ENCODE results near the gene MITF.

The MITF gene

DNA sequence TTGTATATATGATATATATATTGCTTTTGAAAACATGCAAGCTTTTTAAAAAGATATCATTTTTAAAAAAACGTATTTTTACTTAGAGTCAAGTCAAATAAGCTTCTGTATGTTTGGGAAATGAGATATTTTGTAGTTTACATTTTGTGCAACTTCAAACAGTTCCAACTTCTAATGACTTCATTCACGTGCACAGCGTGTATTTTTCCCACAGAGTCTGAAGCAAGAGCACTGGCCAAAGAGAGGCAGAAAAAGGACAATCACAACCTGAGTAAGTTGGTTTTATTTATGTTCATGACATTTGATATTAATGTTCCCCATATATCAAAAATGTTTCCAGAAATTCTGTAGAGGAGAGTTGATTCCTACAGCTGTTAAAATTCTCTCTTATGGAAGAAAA is 212.4 kb downstream of the MITF start:
- Histone ChIP-seq H3K36me3 (ENCODE audit: insufficient read depth, low read length) (no peaks in the 10 kb centered on the region), H3K9me3 (ENCODE audit: low read depth, low read length) (no peaks in the 10 kb centered on the region), H3K4me3 (no peak overlapping the region), H3K9ac (ENCODE audit: insufficient read length) (no peak overlapping the region), H3K27ac (no peak overlapping the region)
- DNase-seq (ENCODE audit: low read depth, low spot score) = no peak
- no peak for TF ChIP-seq FOXP2 (optimal IDR thresholded peaks at IDR 0.05; ENCODE audit: control extremely low read depth, extremely low read length, insufficient read depth)
- no peak for TF ChIP-seq POLR2AphosphoS5 (IDR thresholded peaks at IDR 0.05; ENCODE audit: borderline replicate concordance, low read depth, low read length)
- TF ChIP-seq EZH2 (IDR thresholded peaks at IDR 0.05) = no peak

GRCh38 chr3:69959581-69959980 is 220.3 kb downstream of the MITF start:
- no peak overlapping the region for H3K4me3 ChIP-seq
- DNase-seq (ENCODE audit: low read depth, low spot score) = no peak
- H3K9me3 ChIP-seq (ENCODE audit: low read depth, low read length) = no peaks in the 10 kb centered on the region
- no peak overlapping the region for H3K27ac ChIP-seq
- H3K36me3 ChIP-seq (ENCODE audit: insufficient read depth, low read length) = no peaks in the 10 kb centered on the region
- TF ChIP-seq FOXP2 (optimal IDR thresholded peaks at IDR 0.05; ENCODE audit: control extremely low read depth, extremely low read length, insufficient read depth) (no peak), POLR2AphosphoS5 (IDR thresholded peaks at IDR 0.05; ENCODE audit: borderline replicate concordance, low read depth, low read length) (no peak), EZH2 (IDR thresholded peaks at IDR 0.05) (no peak)
- no peak overlapping the region for H3K9ac ChIP-seq (ENCODE audit: insufficient read length)

GRCh38 chr3:69961706-69962439 is 222.6 kb downstream of the MITF start:
- DNase-seq (ENCODE audit: low read depth, low spot score) = no peak
- TF ChIP-seq FOXP2 (optimal IDR thresholded peaks at IDR 0.05; ENCODE audit: control extremely low read depth, extremely low read length, insufficient read depth) (no peak), EZH2 (IDR thresholded peaks at IDR 0.05) (no peak), POLR2AphosphoS5 (IDR thresholded peaks at IDR 0.05; ENCODE audit: borderline replicate concordance, low read depth, low read length) (no peak)

GRCh38 chr3:69963643-69964042 is 224.4 kb downstream of the MITF start:
- Histone ChIP-seq H3K9ac (ENCODE audit: insufficient read length) (no peak overlapping the region), H3K27ac (no peak overlapping the region), H3K4me3 (no peak overlapping the region), H3K36me3 (ENCODE audit: insufficient read depth, low read length) (no peaks in the 10 kb centered on the region), H3K9me3 (ENCODE audit: low read depth, low read length) (no peaks in the 10 kb centered on the region)
- no peak for DNase-seq (ENCODE audit: low read depth, low spot score)
- no peak for TF ChIP-seq EZH2 (IDR thresholded peaks at IDR 0.05)
- TF ChIP-seq FOXP2 (optimal IDR thresholded peaks at IDR 0.05; ENCODE audit: control extremely low read depth, extremely low read length, insufficient read depth) = no peak
- TF ChIP-seq POLR2AphosphoS5 (IDR thresholded peaks at IDR 0.05; ENCODE audit: borderline replicate concordance, low read depth, low read length) = no peak

More at GRCh38 chr3:69961706-69962439, 222.6 kb downstream of the MITF start:
- Histone ChIP-seq H3K36me3 (ENCODE audit: insufficient read depth, low read length) (no peaks in the 10 kb centered on the region), H3K9me3 (ENCODE audit: low read depth, low read length) (no peaks in the 10 kb centered on the region), H3K4me3 (no peak overlapping the region), H3K27ac (peak overlapping the region; percentile 81), H3K9ac (ENCODE audit: insufficient read length) (no peak overlapping the region)

GRCh38 chr3:69967156-69967555 is 227.9 kb downstream of the MITF start:
- no peak overlapping the region for H3K27ac ChIP-seq
- H3K36me3 ChIP-seq (ENCODE audit: insufficient read depth, low read length) = no peaks in the 10 kb centered on the region
- TF ChIP-seq EZH2 (IDR thresholded peaks at IDR 0.05) (no peak), FOXP2 (optimal IDR thresholded peaks at IDR 0.05; ENCODE audit: control extremely low read depth, extremely low read length, insufficient read depth) (no peak), POLR2AphosphoS5 (IDR thresholded peaks at IDR 0.05; ENCODE audit: borderline replicate concordance, low read depth, low read length) (no peak)
- no peak overlapping the region for H3K9ac ChIP-seq (ENCODE audit: insufficient read length)
- no peaks in the 10 kb centered on the region for H3K9me3 ChIP-seq (ENCODE audit: low read depth, low read length)
- DNase-seq (ENCODE audit: low read depth, low spot score) = no peak
- H3K4me3 ChIP-seq = no peak overlapping the region

DNA sequence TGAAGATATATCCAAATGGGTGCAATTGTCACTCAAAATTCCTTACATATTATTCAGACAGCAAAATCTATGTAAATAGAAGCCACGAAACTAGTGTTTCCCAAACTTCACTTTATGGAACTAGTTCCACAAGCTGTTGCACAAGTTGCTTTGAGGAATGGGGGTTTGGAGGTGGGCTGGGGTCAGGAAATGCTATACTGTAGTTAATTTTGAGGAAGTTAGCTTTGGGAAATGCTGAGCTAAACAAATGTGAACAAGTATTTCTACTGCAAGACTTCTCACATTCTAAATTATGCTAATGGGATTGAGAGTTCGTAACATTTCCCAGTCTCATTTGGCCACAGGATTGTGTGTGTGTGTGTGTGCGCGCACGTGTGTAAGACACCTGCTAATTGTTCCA is 231.6 kb downstream of the MITF start:
- no peak overlapping the region for H3K9ac ChIP-seq (ENCODE audit: insufficient read length)
- H3K27ac ChIP-seq = no peak overlapping the region
- DNase-seq (ENCODE audit: low read depth, low spot score) = no peak
- H3K36me3 ChIP-seq (ENCODE audit: insufficient read depth, low read length) = no peaks in the 10 kb centered on the region
- no peaks in the 10 kb centered on the region for H3K9me3 ChIP-seq (ENCODE audit: low read depth, low read length)
- TF ChIP-seq POLR2AphosphoS5 (IDR thresholded peaks at IDR 0.05; ENCODE audit: borderline replicate concordance, low read depth, low read length) (no peak), FOXP2 (optimal IDR thresholded peaks at IDR 0.05; ENCODE audit: control extremely low read depth, extremely low read length, insufficient read depth) (no peak), EZH2 (IDR thresholded peaks at IDR 0.05) (no peak)
- no peak overlapping the region for H3K4me3 ChIP-seq

- H3K9ac ChIP-seq (ENCODE audit: insufficient read length) = no peak overlapping the region
- no peak for DNase-seq (ENCODE audit: low read depth, low spot score)
- no peak overlapping the region for H3K4me3 ChIP-seq
- no peak overlapping the region for H3K27ac ChIP-seq
- TF ChIP-seq POLR2AphosphoS5 (IDR thresholded peaks at IDR 0.05; ENCODE audit: borderline replicate concordance, low read depth, low read length) (no peak), FOXP2 (optimal IDR thresholded peaks at IDR 0.05; ENCODE audit: control extremely low read depth, extremely low read length, insufficient read depth) (no peak), EZH2 (IDR thresholded peaks at IDR 0.05) (no peak)
- H3K9me3 ChIP-seq (ENCODE audit: low read depth, low read length) = no peaks in the 10 kb centered on the region
- H3K36me3 ChIP-seq (ENCODE audit: insufficient read depth, low read length) = no peaks in the 10 kb centered on the region
These were observed 233.4 kb downstream of the MITF start for GRCh38 chr3:69972672-69973071.

- no peak overlapping the region for H3K4me3 ChIP-seq
- H3K9ac ChIP-seq (ENCODE audit: insufficient read length) = no peak overlapping the region
- H3K36me3 ChIP-seq (ENCODE audit: insufficient read depth, low read length) = no peaks in the 10 kb centered on the region
- TF ChIP-seq POLR2AphosphoS5 (IDR thresholded peaks at IDR 0.05; ENCODE audit: borderline replicate concordance, low read depth, low read length) (no peak), EZH2 (IDR thresholded peaks at IDR 0.05) (no peak), FOXP2 (optimal IDR thresholded peaks at IDR 0.05; ENCODE audit: control extremely low read depth, extremely low read length, insufficient read depth) (no peak)
- DNase-seq (ENCODE audit: low read depth, low spot score) = no peak
- no peak overlapping the region for H3K27ac ChIP-seq
- no peaks in the 10 kb centered on the region for H3K9me3 ChIP-seq (ENCODE audit: low read depth, low read length)
These were observed 236.8 kb downstream of the MITF start for GRCh38 chr3:69976021-69976420.
